ENCODE results near the gene IBTK. TPM values are rescaled to one million over a fixed set of nuclear protein-coding genes. Genes with fewer than 3 reads are reported as not detected.

The IBTK gene
- total and polyA plus RNA-seq, 4 donors, result 14.1 to 66.8 (median 21.0) TPM

- 89% methylated on average over 1 of the region's 1 CpG for WGBS
- H3K36me3 ChIP-seq (ENCODE audit: control insufficient read depth in 4 of 4, insufficient read depth in 3 of 4, low read depth in 1 of 4, low read length in 3 of 4), result peaks cover 10 to 68% (median 56%) of the 10 kb centered on the region in 4 donors
These were observed 30.4 kb downstream of the IBTK start for GRCh38 chr6:82217018-82217586.

GRCh38 chr6:82216549-82216948 is 31.0 kb downstream of the IBTK start:
- TF ChIP-seq TAF1 (conservative IDR thresholded peaks at IDR 0.05) (no peak), JUND (IDR thresholded peaks at IDR 0.05) (no peak), GABPA (IDR thresholded peaks at IDR 0.05 in 1 of 2, conservative IDR thresholded peaks at IDR 0.05 in 1 of 2) (no peak), NR2F2 (IDR thresholded peaks at IDR 0.05) (no peak), RAD21 (IDR thresholded peaks at IDR 0.05) (no peak), MAX (IDR thresholded peaks at IDR 0.05) (no peak), ATF3 (IDR thresholded peaks at IDR 0.05) (no peak), EGR1 (IDR thresholded peaks at IDR 0.05; ENCODE audit: low read depth in 2 of 2) (no peak), HNF4G (IDR thresholded peaks at IDR 0.05) (no peak)
- Histone ChIP-seq H3K4me1 (ENCODE audit: control insufficient read depth in 4 of 4, insufficient read depth in 4 of 4, low read length in 3 of 4) (no peaks in the 10 kb centered on the region), H3K9ac (ENCODE audit: low read depth in 1 of 2, low read length in 2 of 2) (no peak overlapping the region), H3K27me3 (ENCODE audit: control insufficient read depth in 4 of 4, insufficient read depth in 4 of 4, low read length in 3 of 4) (no peaks in the 10 kb centered on the region), H3K36me3 (ENCODE audit: control insufficient read depth in 4 of 4, insufficient read depth in 3 of 4, low read depth in 1 of 4, low read length in 3 of 4) (peaks cover 7 to 68% (median 56%) of the 10 kb centered on the region in 4 donors), H3K27ac (ENCODE audit: low read depth in 1 of 2, low read length in 2 of 2) (no peak overlapping the region), H3K9me3 (ENCODE audit: control insufficient read depth in 4 of 4, low read length in 3 of 4) (no peaks in the 10 kb centered on the region), H3K4me3 (ENCODE audit: low read depth in 1 of 3, low read length in 3 of 3) (no peak overlapping the region)
- no peak for DNase-seq (ENCODE audit: low spot score)
- WGBS, result 80% methylated on average over 2 of the region's 2 CpGs

More at GRCh38 chr6:82217018-82217586, 30.4 kb downstream of the IBTK start:
- Histone ChIP-seq H3K4me3 (ENCODE audit: low read depth in 1 of 3, low read length in 3 of 3) (no peak overlapping the region), H3K27ac (ENCODE audit: low read depth in 1 of 2, low read length in 2 of 2) (no peak overlapping the region), H3K9ac (ENCODE audit: low read depth in 1 of 2, low read length in 2 of 2) (no peak overlapping the region), H3K4me1 (ENCODE audit: control insufficient read depth in 4 of 4, insufficient read depth in 4 of 4, low read length in 3 of 4) (no peaks in the 10 kb centered on the region), H3K9me3 (ENCODE audit: control insufficient read depth in 4 of 4, low read length in 3 of 4) (no peaks in the 10 kb centered on the region), H3K27me3 (ENCODE audit: control insufficient read depth in 4 of 4, insufficient read depth in 4 of 4, low read length in 3 of 4) (no peaks in the 10 kb centered on the region)
- TF ChIP-seq RXRA (IDR thresholded peaks at IDR 0.05) (no peak), HNF4A (conservative IDR thresholded peaks at IDR 0.05) (no peak), NR2F2 (IDR thresholded peaks at IDR 0.05) (no peak), HNF4G (IDR thresholded peaks at IDR 0.05) (no peak), GABPA (IDR thresholded peaks at IDR 0.05 in 1 of 2, conservative IDR thresholded peaks at IDR 0.05 in 1 of 2) (no peak), REST (IDR thresholded peaks at IDR 0.05) (no peak), YY1 (IDR thresholded peaks at IDR 0.05) (no peak), ATF3 (IDR thresholded peaks at IDR 0.05) (no peak), MAX (IDR thresholded peaks at IDR 0.05) (no peak), ZBTB33 (IDR thresholded peaks at IDR 0.05) (no peak), FOXA2 (IDR thresholded peaks at IDR 0.05) (no peak), TAF1 (conservative IDR thresholded peaks at IDR 0.05) (no peak), SP1 (IDR thresholded peaks at IDR 0.05) (no peak), RAD21 (IDR thresholded peaks at IDR 0.05) (no peak)
- DNase-seq (ENCODE audit: low spot score), result no peak

Measured in liver (tissue), 9 donors.